ENCODE results near the gene FHL3.

- TF ChIP-seq CTCF (conservative IDR thresholded peaks at IDR 0.05; ENCODE audit: low read depth, low read length): no peak
- no peak for TF ChIP-seq EZH2 (IDR thresholded peaks at IDR 0.05; ENCODE audit: borderline replicate concordance, low read depth, low read length, poor library complexity, severe bottlenecking)
Measured at GRCh38 chr1:38053416-38054091, 48.2 kb upstream of the FHL3 start.

All from A673 (cell line).